ENCODE measurements around the gene NHSL1.
"Not testable (repeated sequence)": the region's sequence is repeated elsewhere in the genome, so short reads cannot be mapped to it uniquely, and the experiment has no call there.

NHSL1 gene

DNA sequence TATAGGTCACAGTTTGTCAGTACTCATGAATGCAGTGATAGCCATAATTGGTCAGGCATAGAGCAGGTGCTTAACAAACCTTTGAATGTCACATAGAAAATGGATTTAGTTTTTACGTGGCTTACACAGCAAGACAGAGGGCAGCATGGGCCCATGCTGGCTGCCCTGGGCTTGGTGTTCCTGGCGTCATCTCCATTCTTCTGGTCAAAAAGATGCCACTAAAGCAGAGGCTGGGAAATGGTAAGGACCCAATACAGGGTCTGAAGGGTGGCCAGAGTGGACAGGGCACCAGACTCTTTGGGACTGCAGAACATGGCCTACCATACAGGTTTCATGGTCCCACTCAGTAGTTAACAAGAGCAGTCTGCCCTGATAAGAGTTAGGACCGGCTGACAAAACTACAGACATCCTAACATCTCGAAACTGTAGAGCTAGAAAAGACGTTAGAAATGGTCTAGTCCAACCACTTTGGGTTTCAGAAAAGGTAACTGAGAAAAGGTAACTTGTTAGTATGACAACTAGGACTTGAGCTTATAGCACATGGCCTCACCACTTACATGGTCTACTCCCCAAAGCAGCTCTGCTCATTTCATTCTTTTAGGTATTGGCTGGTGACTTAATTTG lies 72.7 kb downstream of the NHSL1 start:
- no peak for DNase-seq (ENCODE audit: low spot score)

DNA sequence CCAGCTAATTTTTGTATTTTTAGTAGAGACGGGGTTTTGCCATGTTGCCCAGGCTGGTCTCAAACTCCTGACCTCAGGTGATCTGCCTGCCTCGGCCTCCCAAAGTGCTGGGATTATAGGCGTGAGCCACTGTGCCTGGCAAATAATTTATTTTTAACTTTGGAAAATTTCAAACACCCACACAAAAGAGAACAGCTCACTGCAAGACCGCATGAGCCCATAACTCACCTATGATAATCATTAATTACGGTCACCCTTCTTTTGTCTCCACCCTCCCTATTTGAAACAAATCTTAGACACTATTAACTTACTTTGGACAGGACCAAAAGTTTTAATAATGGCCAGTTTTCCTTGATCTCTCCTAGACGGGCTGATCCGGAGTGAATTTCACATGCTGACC lies 74.0 kb downstream of the NHSL1 start:
- not testable (repeated sequence) for DNase-seq (ENCODE audit: low spot score)

GRCh38 chr6:138424004-138424904 lies 75.0 kb downstream of the NHSL1 start:
- no peak for DNase-seq (ENCODE audit: low spot score)

- no peak for DNase-seq (ENCODE audit: low spot score)
These were observed 76.4 kb downstream of the NHSL1 start for GRCh38 chr6:138422861-138423260.

- no peak for DNase-seq (ENCODE audit: low spot score)
These were observed 77.7 kb downstream of the NHSL1 start for GRCh38 chr6:138421608-138422007.

DNA sequence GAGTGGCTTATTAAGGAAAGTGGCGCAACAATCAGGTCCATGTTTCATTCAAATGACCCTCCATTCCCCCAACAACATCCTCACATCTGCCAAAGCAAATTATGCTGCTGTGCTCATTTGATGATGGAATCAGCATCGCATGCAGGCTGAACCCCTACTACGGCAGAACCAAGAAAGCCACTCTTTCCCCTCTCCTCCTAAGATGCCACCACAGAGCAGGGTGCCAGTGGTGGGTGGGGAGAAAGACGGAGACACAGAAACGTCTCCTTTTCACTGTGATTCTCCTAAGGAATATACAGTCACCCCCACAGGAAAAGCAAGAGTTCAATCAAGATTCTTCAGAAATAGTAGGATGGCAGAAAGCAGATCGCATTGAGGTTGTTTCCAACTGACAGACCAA lies 78.2 kb downstream of the NHSL1 start:
- no peak for DNase-seq (ENCODE audit: low spot score)

DNA sequence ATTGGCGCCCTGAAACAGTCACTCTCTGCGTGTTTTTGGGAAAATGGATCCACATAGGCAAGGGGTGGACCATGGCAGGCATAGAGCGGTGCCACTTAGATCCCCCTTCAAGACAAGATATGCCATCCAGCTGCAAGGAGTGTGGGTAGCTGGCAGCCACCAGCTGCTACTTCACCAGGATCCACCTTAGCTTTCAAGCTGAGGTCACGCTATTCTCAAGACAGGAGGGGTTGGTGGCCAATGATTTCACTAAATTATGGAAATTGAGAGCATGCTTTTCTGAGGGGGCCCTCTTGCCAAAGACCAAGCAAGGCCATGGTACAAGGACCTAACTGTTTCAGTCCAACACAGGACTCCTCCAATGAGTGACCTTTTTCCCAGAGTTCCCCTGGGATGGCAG lies 78.9 kb downstream of the NHSL1 start:
- DNase-seq (ENCODE audit: low spot score): no peak

- no peak for DNase-seq (ENCODE audit: low spot score)
These were observed 79.5 kb downstream of the NHSL1 start for GRCh38 chr6:138419766-138420165.

DNA sequence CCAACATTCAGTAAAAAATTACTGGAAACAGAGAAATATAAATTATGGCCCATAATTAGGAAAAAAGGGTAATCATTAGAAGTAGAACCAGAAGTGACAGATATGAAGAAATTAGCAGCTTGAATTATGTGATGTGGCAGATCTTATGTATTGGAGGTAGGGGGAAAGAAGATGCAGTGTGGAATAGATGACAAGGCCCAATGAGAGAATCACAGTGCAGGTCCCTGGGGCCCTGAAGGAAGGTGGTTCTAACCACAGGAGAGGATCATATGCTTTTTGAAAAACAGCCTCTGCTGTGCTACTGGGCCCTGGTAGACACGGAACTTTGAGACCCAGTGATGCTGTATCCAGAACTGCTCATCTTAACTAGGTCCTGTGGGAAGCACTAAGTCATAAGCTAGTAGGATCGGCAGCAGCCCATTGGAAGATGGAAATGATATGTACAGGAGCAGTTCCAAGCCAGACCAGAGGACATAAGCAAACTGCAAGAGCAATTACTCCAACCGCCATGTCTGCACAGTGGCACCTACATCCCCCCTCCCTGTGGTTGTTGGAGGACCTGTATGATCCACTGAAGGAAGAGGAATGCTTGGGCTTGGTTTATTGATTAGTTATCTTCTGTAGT lies 81.1 kb downstream of the NHSL1 start:
- no peak for DNase-seq (ENCODE audit: low spot score)

DNA sequence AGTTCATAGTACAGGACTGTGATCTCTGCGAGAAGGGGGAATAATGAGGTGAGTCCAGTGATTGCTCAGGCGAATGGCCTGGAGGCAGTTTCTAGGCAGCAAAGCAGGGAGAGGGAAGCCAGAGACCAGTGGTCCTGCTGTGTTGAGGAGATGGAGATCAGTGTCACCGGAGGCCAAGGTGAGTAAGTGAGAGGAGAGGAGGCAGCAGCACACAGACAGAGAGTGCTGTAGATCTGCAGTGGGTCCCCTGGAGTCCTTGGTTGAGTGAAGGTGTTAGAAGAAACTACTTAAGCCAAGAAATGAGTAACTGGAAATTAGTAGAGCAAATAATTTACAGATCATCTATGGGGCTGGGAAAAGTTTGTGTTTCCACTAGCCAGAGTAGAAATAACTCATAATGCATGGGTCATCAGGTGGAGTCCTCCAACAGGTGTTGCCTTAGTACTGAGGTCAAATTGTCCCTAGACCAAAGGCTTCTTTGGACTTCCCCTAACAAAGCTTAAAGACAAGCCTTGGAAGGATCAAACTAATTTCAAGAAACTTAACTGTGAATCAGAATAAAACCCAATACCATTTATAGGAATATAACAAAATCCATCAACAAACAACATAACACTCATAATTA lies 81.7 kb downstream of the NHSL1 start:
- DNase-seq (ENCODE audit: low spot score): no peak

DNA sequence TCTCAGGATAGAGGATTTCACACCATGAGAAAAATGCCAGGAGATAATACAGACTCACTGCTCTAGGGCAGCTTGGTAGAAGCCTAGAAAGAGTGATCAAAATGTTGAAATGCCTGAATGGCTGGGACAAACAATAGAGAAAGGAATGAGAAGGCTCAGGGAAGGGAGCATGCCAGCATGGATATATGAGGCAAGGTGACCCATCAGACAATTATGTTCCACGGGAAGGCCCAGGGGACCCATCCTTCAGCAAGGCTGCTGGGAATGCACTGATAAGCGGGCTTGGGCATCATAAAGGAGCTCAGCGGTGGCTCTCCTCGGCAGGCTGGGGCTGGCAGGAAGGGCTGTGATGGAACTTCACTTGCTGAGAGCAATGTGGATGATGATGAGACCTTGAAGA lies 83.1 kb downstream of the NHSL1 start:
- no peak for DNase-seq (ENCODE audit: low spot score)

DNA sequence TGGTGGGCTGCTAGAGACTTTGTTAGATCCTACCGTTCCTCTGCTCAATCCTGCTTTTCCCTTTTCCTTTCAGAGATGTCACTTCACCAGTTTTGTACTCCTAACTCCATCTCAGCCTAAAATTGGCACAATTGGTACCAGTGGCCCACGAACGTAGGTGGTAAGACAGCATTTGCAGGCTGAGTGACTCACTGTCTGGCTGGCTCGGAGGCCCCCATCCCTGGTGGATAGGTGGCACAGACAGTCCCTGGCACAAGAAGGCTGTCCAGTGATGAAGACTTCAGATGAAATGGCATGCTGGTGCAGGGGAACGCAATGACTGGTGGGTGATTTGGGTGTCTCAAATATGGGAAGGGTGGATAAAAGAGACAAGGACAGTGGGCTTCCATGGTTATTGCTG lies 84.2 kb downstream of the NHSL1 start:
- no peak for DNase-seq (ENCODE audit: low spot score)

- DNase-seq (ENCODE audit: low spot score): no peak
These were observed 88.1 kb downstream of the NHSL1 start for GRCh38 chr6:138410972-138411880.

DNA sequence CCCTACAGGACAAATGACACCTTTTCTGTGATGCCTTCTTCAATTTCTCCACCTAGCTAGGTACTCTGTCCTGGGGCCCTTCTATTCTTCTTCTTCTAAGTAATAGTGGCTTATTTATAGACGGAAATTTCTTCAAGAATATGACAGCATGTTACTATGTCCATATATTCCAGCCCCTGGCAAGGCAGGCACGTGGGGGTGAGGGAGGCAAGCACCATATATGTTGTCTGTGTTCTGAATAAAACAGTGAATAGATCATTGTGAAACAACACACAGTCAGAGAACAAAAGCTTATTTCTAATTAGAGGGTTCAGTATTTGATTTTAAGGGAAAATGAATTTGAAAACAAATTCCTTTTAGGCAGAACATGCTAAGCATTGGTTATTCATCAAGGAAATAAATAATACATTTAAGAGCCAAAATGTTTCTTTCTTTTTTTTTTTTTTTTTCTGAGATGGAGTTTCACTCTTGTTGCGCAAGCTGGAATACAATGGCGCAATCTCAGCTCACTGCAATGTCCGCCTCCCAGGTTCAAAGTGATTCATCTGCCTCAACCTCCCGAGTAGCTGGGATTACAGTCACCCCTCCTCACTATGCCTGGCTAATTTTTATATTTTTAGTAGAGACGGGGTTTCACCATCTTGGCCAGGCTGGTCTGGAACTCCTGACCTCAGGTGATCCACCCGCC lies 89.1 kb downstream of the NHSL1 start:
- no peak for DNase-seq (ENCODE audit: low spot score)

- no peak for DNase-seq (ENCODE audit: low spot score)
These were observed 92.9 kb downstream of the NHSL1 start for GRCh38 chr6:138406443-138406842.

DNA sequence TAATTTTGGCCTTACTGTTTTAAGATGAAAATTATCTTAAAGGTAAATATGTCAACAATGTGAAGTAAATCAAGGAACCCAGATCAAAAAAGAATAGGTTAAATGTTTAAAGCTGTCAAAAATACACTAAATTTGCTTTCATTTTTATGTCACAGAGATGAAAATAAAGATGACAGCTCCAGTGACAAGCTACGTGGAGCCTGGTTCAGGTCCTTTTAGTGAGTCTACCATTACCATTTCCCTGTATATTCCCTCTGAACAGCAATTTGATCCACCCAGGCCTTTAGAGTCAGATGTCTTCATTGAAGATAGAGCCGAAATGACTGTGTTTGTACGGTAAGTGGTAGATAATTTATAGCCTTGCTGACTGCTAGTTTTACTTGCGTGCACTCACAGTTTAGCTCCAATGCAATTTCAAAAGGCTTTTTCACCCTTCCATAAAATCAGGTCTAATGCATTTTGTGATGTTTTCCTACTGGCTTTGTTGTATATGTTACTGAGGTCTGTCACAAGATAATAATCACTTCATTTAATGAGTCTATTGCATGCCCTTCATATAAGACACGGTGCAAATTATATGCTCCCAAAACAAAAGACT lies 93.4 kb downstream of the NHSL1 start:
- DNase-seq (ENCODE audit: low spot score): no peak

- no peak for DNase-seq (ENCODE audit: low spot score)
These were observed 94.5 kb downstream of the NHSL1 start for GRCh38 chr6:138404666-138405337.

- DNase-seq (ENCODE audit: low spot score): peak; percentile 92
These were observed 95.3 kb downstream of the NHSL1 start, which contains the start of gene HEBP2 for GRCh38 chr6:138403801-138404665. Gene HEBP2 (plus strand): TSS chr6:138404223. CDS start chr6:138404496, 273 bp downstream.

DNA sequence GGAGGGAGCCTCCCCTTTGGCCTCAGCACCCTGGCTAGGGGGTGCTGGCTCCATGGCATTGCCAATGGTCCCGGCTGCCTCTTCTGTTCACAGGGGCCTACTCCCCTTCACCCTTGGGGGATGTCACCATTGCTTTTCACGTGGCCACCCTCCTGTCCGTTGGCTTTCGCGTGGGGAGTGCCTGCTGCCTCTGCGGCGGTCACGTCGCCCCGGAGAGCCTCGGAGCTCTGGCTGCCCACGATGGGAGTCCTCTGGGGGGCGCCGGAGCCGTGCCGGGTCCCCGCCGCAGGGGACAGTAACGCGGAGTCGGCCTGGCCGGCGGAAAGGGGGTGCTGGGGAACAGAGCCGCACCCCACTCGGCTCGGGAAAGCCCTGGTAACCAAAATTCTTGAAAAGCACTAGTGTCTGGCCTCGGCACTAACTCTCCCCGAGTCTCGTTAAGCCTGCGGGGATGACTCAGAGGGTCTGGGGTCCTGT lies 95.9 kb downstream of the NHSL1 start:
- DNase-seq (ENCODE audit: low spot score): peak; percentile 30

Measured in CD4-positive, alpha-beta T cell treated with Interleukin-15 for 4 hours (primary cell).